ENCODE measurements around the gene GRAMD4.

- TF ChIP-seq CTCF (IDR thresholded peaks at IDR 0.05) (no peak), POLR2A (IDR thresholded peaks at IDR 0.05) (no peak), POLR2AphosphoS5 (IDR thresholded peaks at IDR 0.05) (peak in 1 of 3 donors; percentile 7), EP300 (IDR thresholded peaks at IDR 0.05; ENCODE audit: low read depth) (no peak)
Measured at GRCh38 chr22:46652081-46652846, 32.1 kb downstream of the GRAMD4 start.

Data from transverse colon (tissue), 4 donors.